ENCODE measurements around the gene SDHD. TPM values are rescaled to one million over a fixed set of nuclear protein-coding genes. Genes with fewer than 3 reads are reported as not detected.

Gene SDHD
- total and polyA plus RNA-seq, 2 donors from 2014 or later, result 111 to 288 TPM

DNA sequence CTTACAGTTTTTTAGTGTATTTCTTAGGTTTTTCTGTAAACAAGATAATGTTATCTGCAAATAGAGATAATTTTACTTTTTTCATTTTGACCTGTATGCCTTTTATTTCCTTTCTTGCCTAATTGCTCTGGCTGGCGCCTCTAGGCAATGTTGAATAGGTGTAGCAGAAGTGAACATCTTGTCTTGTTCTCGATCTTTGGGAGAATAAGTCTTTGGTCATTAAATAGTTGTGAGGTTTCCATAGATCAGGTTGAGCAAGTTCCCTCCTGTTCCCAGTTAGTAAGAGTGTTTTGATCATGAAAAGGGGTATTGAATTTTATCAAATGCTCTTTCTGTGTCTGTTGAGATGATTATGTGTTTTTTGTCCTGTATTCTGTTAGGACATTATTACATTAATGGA is 36.9 kb upstream of the SDHD start:
- Histone ChIP-seq H3K27ac (ENCODE audit: low read depth in 2 of 2, low read length in 2 of 2) (no peak overlapping the region), H3K9me3 (ENCODE audit: control insufficient read depth in 2 of 3, insufficient read depth in 1 of 3, low read length in 3 of 3) (no peaks in the 10 kb centered on the region), H3K27me3 (ENCODE audit: control insufficient read depth, insufficient read depth, low read length) (no peaks in the 10 kb centered on the region), H3K9ac (ENCODE audit: low read length in 3 of 3) (no peak overlapping the region), H3K36me3 (ENCODE audit: control insufficient read depth in 2 of 3, insufficient read depth in 3 of 3, low read length in 3 of 3) (peaks cover 6 to 28% (median 14%) of the 10 kb centered on the region in 3 donors), H3K4me1 (ENCODE audit: control insufficient read depth in 2 of 3, insufficient read depth in 2 of 3, low read depth in 1 of 3, low read length in 3 of 3) (no peaks in the 10 kb centered on the region), H3K4me3 (ENCODE audit: low read length in 3 of 3) (no peak overlapping the region)
- FAIRE-seq (no peak), DNase-seq (no peak)
- TF ChIP-seq, protein P1, sequence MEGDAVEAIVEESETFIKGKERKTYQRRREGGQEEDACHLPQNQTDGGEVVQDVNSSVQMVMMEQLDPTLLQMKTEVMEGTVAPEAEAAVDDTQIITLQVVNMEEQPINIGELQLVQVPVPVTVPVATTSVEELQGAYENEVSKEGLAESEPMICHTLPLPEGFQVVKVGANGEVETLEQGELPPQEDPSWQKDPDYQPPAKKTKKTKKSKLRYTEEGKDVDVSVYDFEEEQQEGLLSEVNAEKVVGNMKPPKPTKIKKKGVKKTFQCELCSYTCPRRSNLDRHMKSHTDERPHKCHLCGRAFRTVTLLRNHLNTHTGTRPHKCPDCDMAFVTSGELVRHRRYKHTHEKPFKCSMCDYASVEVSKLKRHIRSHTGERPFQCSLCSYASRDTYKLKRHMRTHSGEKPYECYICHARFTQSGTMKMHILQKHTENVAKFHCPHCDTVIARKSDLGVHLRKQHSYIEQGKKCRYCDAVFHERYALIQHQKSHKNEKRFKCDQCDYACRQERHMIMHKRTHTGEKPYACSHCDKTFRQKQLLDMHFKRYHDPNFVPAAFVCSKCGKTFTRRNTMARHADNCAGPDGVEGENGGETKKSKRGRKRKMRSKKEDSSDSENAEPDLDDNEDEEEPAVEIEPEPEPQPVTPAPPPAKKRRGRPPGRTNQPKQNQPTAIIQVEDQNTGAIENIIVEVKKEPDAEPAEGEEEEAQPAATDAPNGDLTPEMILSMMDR (IDR thresholded peaks at IDR 0.05; ENCODE audit: borderline replicate concordance, extremely low read depth, insufficient read depth), result no peak
- intact Hi-C loops (cut with DNase I), result no loop called here

- intact Hi-C loops (cut with DNase I), result no loop called here
- H3K9me3 ChIP-seq (ENCODE audit: control insufficient read depth in 2 of 3, insufficient read depth in 1 of 3, low read length in 3 of 3), result no peaks in the 10 kb centered on the region
- no peak overlapping the region for H3K27ac ChIP-seq (ENCODE audit: low read depth in 2 of 2, low read length in 2 of 2)
- H3K4me3 ChIP-seq (ENCODE audit: low read length in 3 of 3), result no peak overlapping the region
- TF ChIP-seq, protein P1 (IDR thresholded peaks at IDR 0.05; ENCODE audit: borderline replicate concordance, extremely low read depth, insufficient read depth), result no peak
- H3K36me3 ChIP-seq (ENCODE audit: control insufficient read depth in 2 of 3, insufficient read depth in 3 of 3, low read length in 3 of 3), result peaks cover 4 to 25% (median 12%) of the 10 kb centered on the region in 3 donors
- no peaks in the 10 kb centered on the region for H3K4me1 ChIP-seq (ENCODE audit: control insufficient read depth in 2 of 3, insufficient read depth in 2 of 3, low read depth in 1 of 3, low read length in 3 of 3)
- H3K9ac ChIP-seq (ENCODE audit: low read length in 3 of 3), result no peak overlapping the region
- H3K27me3 ChIP-seq (ENCODE audit: control insufficient read depth, insufficient read depth, low read length), result no peaks in the 10 kb centered on the region
- DNase-seq (no peak), FAIRE-seq (no peak)
Measured at GRCh38 chr11:112050721-112051120, 36.0 kb upstream of the SDHD start.

GRCh38 chr11:112051768-112052167 is 34.9 kb upstream of the SDHD start:
- intact Hi-C loops (cut with DNase I), result no loop called here
- TF ChIP-seq, protein P1 (IDR thresholded peaks at IDR 0.05; ENCODE audit: borderline replicate concordance, extremely low read depth, insufficient read depth), result no peak
- H3K27ac ChIP-seq (ENCODE audit: low read depth in 2 of 2, low read length in 2 of 2), result no peak overlapping the region
- H3K4me1 ChIP-seq (ENCODE audit: control insufficient read depth in 2 of 3, insufficient read depth in 2 of 3, low read depth in 1 of 3, low read length in 3 of 3), result no peaks in the 10 kb centered on the region
- no peak overlapping the region for H3K9ac ChIP-seq (ENCODE audit: low read length in 3 of 3)
- peaks cover 4 to 29% (median 12%) of the 10 kb centered on the region in 3 donors for H3K36me3 ChIP-seq (ENCODE audit: control insufficient read depth in 2 of 3, insufficient read depth in 3 of 3, low read length in 3 of 3)
- no peak for FAIRE-seq
- no peak overlapping the region for H3K4me3 ChIP-seq (ENCODE audit: low read length in 3 of 3)
- H3K9me3 ChIP-seq (ENCODE audit: control insufficient read depth in 2 of 3, insufficient read depth in 1 of 3, low read length in 3 of 3), result no peaks in the 10 kb centered on the region
- H3K27me3 ChIP-seq (ENCODE audit: control insufficient read depth, insufficient read depth, low read length), result no peaks in the 10 kb centered on the region
- DNase-seq, result no peak

GRCh38 chr11:112057170-112057569 is 29.5 kb upstream of the SDHD start:
- Histone ChIP-seq H3K4me1 (ENCODE audit: control insufficient read depth in 2 of 3, insufficient read depth in 2 of 3, low read depth in 1 of 3, low read length in 3 of 3) (no peaks in the 10 kb centered on the region), H3K27ac (ENCODE audit: low read depth in 2 of 2, low read length in 2 of 2) (no peak overlapping the region), H3K4me3 (ENCODE audit: low read length in 3 of 3) (no peak overlapping the region), H3K9ac (ENCODE audit: low read length in 3 of 3) (no peak overlapping the region), H3K27me3 (ENCODE audit: control insufficient read depth, insufficient read depth, low read length) (no peaks in the 10 kb centered on the region), H3K9me3 (ENCODE audit: control insufficient read depth in 2 of 3, insufficient read depth in 1 of 3, low read length in 3 of 3) (no peaks in the 10 kb centered on the region), H3K36me3 (ENCODE audit: control insufficient read depth in 2 of 3, insufficient read depth in 3 of 3, low read length in 3 of 3) (peaks cover 4 to 34% (median 5%) of the 10 kb centered on the region in 3 donors)
- TF ChIP-seq, protein P1 (IDR thresholded peaks at IDR 0.05; ENCODE audit: borderline replicate concordance, extremely low read depth, insufficient read depth), result no peak
- FAIRE-seq (no peak), DNase-seq (no peak)
- intact Hi-C loops (cut with DNase I), result no loop called here

Measured in kidney (tissue), 14 donors.